SIG-M5 treated with dmso at 0.1 percent for 504 hours (cell line): ENCODE measurements around the gene KREMEN1.
A peak's percentile ranks its signal among the peaks of the same experiment; 100 is the strongest.
"Not testable (repeated sequence)": the region's sequence is repeated elsewhere in the genome, so short reads cannot be mapped to it uniquely, and the experiment has no call there.

Source experiments
- DNase-seq: peaks from one replicate; lab custom pipeline; 2025; ENCODE audit not compliant: unreplicated experiment; lab: John Stamatoyannopoulos, UW

Gene KREMEN1

GRCh38 chr22:29102300-29102699 lies 29.5 kb downstream of the KREMEN1 start:
- DNase-seq: no peak

GRCh38 chr22:29103121-29103520 lies 30.3 kb downstream of the KREMEN1 start:
- no peak for DNase-seq

GRCh38 chr22:29105468-29105867 lies 32.6 kb downstream of the KREMEN1 start:
- DNase-seq: no peak

GRCh38 chr22:29106839-29107238 lies 34.0 kb downstream of the KREMEN1 start:
- no peak for DNase-seq

GRCh38 chr22:29108137-29108536 lies 35.3 kb downstream of the KREMEN1 start:
- no peak for DNase-seq

GRCh38 chr22:29109822-29110221 lies 37.0 kb downstream of the KREMEN1 start:
- DNase-seq: no peak

GRCh38 chr22:29110946-29111345 lies 38.1 kb downstream of the KREMEN1 start:
- DNase-seq: no peak

- no peak for DNase-seq
Observed at GRCh38 chr22:29112121-29112520, 39.3 kb downstream of the KREMEN1 start.

GRCh38 chr22:29112681-29113080 lies 39.8 kb downstream of the KREMEN1 start:
- no peak for DNase-seq

GRCh38 chr22:29113319-29113718 lies 40.5 kb downstream of the KREMEN1 start:
- DNase-seq: no peak

GRCh38 chr22:29114392-29114791 lies 41.6 kb downstream of the KREMEN1 start:
- DNase-seq: no peak

- DNase-seq: no peak
Observed at GRCh38 chr22:29115682-29116288, 43.0 kb downstream of the KREMEN1 start.

GRCh38 chr22:29116397-29117123 lies 43.7 kb downstream of the KREMEN1 start:
- DNase-seq: no peak

- DNase-seq: peak; percentile 84
Observed at GRCh38 chr22:29117799-29118477, 45.1 kb downstream of the KREMEN1 start.

- not testable (repeated sequence) for DNase-seq
Observed at GRCh38 chr22:29120098-29120912, 47.5 kb downstream of the KREMEN1 start.

GRCh38 chr22:29121124-29121523 lies 48.3 kb downstream of the KREMEN1 start:
- no peak for DNase-seq

GRCh38 chr22:29122041-29122440 lies 49.2 kb downstream of the KREMEN1 start:
- no peak for DNase-seq

- DNase-seq: no peak
Observed at GRCh38 chr22:29124777-29125442, 52.1 kb downstream of the KREMEN1 start.

- DNase-seq: no peak
Observed at GRCh38 chr22:29125443-29125778, 52.6 kb downstream of the KREMEN1 start.

- no peak for DNase-seq
Observed at GRCh38 chr22:29125844-29126243, 53.0 kb downstream of the KREMEN1 start.
